DMS79 (cell line): ENCODE measurements around the gene HESX1.

ENCODE experiments used
- DNase-seq: peaks from one replicate; lab custom pipeline; 2025; lab: John Stamatoyannopoulos, UW

Gene HESX1

GRCh38 chr3:57166660-57167059, 33.1 kb downstream of the HESX1 start:
- DNase-seq = no peak

GRCh38 chr3:57165641-57166040, 34.1 kb downstream of the HESX1 start:
- no peak for DNase-seq

GRCh38 chr3:57164657-57165573, 34.9 kb downstream of the HESX1 start, which contains the start of gene IL17RD:
Gene IL17RD (minus strand): TSS chr3:57165353. CDS start chr3:57165286, 67 bp downstream.
- no peak for DNase-seq

GRCh38 chr3:57164217-57164656, 35.5 kb downstream of the HESX1 start:
- DNase-seq = no peak

- DNase-seq = no peak
Observed at GRCh38 chr3:57163751-57164150, 36.0 kb downstream of the HESX1 start.

GRCh38 chr3:57161915-57162314, 37.9 kb downstream of the HESX1 start:
- no peak for DNase-seq

- no peak for DNase-seq
Observed at GRCh38 chr3:57160765-57161538, 38.8 kb downstream of the HESX1 start.

GRCh38 chr3:57160076-57160764, 39.6 kb downstream of the HESX1 start:
- no peak for DNase-seq

GRCh38 chr3:57158813-57159738, 40.7 kb downstream of the HESX1 start:
- no peak for DNase-seq

- DNase-seq = no peak
Observed at GRCh38 chr3:57158325-57158724, 41.5 kb downstream of the HESX1 start.

GRCh38 chr3:57157545-57157944, 42.2 kb downstream of the HESX1 start:
- no peak for DNase-seq

GRCh38 chr3:57155310-57155643, 44.5 kb downstream of the HESX1 start:
- DNase-seq = no peak

- DNase-seq = no peak
Observed at GRCh38 chr3:57154470-57155309, 45.1 kb downstream of the HESX1 start.

- DNase-seq = no peak
Observed at GRCh38 chr3:57152151-57153143, 47.3 kb downstream of the HESX1 start.

- DNase-seq = no peak
Observed at GRCh38 chr3:57151749-57152148, 48.0 kb downstream of the HESX1 start.

GRCh38 chr3:57151021-57151449, 48.7 kb downstream of the HESX1 start:
- DNase-seq = no peak

- no peak for DNase-seq
Observed at GRCh38 chr3:57150113-57150581, 49.6 kb downstream of the HESX1 start.
